ENCODE measurements around the gene AP1AR. TPM values are rescaled to one million over a fixed set of nuclear protein-coding genes. Genes with fewer than 3 reads are reported as not detected.

The AP1AR gene
- total RNA-seq, 1 donor from 2014 or later: 20.0 TPM

DNA sequence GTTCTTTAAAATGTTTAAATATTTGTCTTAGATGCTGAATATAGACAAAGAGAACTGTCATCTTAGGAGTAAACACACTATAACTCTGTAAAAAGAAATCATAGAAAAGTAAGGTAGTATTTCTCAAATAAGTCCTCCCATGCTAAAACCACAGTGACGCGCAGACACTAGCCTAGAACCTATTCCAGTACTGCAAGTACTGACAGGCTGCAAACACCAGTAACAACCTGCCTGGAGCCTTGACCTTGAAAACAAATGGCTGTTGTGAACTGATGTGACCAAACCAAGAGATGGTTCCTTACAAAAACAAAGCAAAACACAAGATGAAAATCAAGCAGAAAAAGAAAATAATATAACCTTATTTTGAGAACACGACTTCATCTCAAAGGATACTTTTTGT lies 45.6 kb downstream of the AP1AR start:
- H3K9me3 ChIP-seq (ENCODE audit: insufficient read depth, low read depth, low read length): no peaks in the 10 kb centered on the region
- H2AFZ ChIP-seq (ENCODE audit: low read depth, low read length): no peak overlapping the region
- H3K9me3 Mint-ChIP-seq (ENCODE audit: unreplicated experiment): no peaks in the 10 kb centered on the region
- H3K4me3 ChIP-seq (ENCODE audit: insufficient read depth, low read depth, low read length): no peak overlapping the region
- DNase-seq (ENCODE audit: low read depth) (no peak), FAIRE-seq (no peak)
- no peak for TF ChIP-seq EZH2 (IDR thresholded peaks at IDR 0.05; ENCODE audit: insufficient read depth, low read length)
- TF ChIP-seq, protein P1, sequence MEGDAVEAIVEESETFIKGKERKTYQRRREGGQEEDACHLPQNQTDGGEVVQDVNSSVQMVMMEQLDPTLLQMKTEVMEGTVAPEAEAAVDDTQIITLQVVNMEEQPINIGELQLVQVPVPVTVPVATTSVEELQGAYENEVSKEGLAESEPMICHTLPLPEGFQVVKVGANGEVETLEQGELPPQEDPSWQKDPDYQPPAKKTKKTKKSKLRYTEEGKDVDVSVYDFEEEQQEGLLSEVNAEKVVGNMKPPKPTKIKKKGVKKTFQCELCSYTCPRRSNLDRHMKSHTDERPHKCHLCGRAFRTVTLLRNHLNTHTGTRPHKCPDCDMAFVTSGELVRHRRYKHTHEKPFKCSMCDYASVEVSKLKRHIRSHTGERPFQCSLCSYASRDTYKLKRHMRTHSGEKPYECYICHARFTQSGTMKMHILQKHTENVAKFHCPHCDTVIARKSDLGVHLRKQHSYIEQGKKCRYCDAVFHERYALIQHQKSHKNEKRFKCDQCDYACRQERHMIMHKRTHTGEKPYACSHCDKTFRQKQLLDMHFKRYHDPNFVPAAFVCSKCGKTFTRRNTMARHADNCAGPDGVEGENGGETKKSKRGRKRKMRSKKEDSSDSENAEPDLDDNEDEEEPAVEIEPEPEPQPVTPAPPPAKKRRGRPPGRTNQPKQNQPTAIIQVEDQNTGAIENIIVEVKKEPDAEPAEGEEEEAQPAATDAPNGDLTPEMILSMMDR (IDR thresholded peaks at IDR 0.05; ENCODE audit: insufficient read depth, low read depth, low read length): no peak
- no peak overlapping the region for H3K4me2 ChIP-seq (ENCODE audit: low read length)
- H3K36me3 Mint-ChIP-seq (ENCODE audit: low read depth, unreplicated experiment): peaks cover 8% of the 10 kb centered on the region
- H3K36me3 ChIP-seq (ENCODE audit: insufficient read depth, low read length): no peaks in the 10 kb centered on the region
- H3K9ac ChIP-seq (ENCODE audit: low read length): no peak overlapping the region
- H3K27ac ChIP-seq (ENCODE audit: low read depth, low read length): no peak overlapping the region
- H3K27ac Mint-ChIP-seq (ENCODE audit: unreplicated experiment): no peak overlapping the region
- H3K27me3 Mint-ChIP-seq (ENCODE audit: low read depth, unreplicated experiment): no peaks in the 10 kb centered on the region
- no peaks in the 10 kb centered on the region for H3K4me1 Mint-ChIP-seq (ENCODE audit: low read depth, unreplicated experiment)
- H3K27me3 ChIP-seq (ENCODE audit: insufficient read depth, low read length): no peaks in the 10 kb centered on the region
- H4K20me1 ChIP-seq (ENCODE audit: insufficient read depth, low read length): no peaks in the 10 kb centered on the region
- H3K79me2 ChIP-seq (ENCODE audit: insufficient read depth, low read length): peaks cover 3% of the 10 kb centered on the region
- no peak overlapping the region for H3K4me3 Mint-ChIP-seq (ENCODE audit: unreplicated experiment)
- no peaks in the 10 kb centered on the region for H3K4me1 ChIP-seq (ENCODE audit: insufficient read depth, low read length)

GRCh38 chr4:112277705-112278448 lies 46.3 kb downstream of the AP1AR start:
- no peak overlapping the region for H3K9ac ChIP-seq (ENCODE audit: low read length)
- H4K20me1 ChIP-seq (ENCODE audit: insufficient read depth, low read length): no peaks in the 10 kb centered on the region
- H3K27me3 ChIP-seq (ENCODE audit: insufficient read depth, low read length): no peaks in the 10 kb centered on the region
- H3K27ac Mint-ChIP-seq (ENCODE audit: unreplicated experiment): no peak overlapping the region
- peaks cover 4% of the 10 kb centered on the region for H3K36me3 Mint-ChIP-seq (ENCODE audit: low read depth, unreplicated experiment)
- DNase-seq (ENCODE audit: low read depth) (no peak), FAIRE-seq (no peak)
- no peak for TF ChIP-seq EZH2 (IDR thresholded peaks at IDR 0.05; ENCODE audit: insufficient read depth, low read length)
- TF ChIP-seq, protein P1 (IDR thresholded peaks at IDR 0.05; ENCODE audit: insufficient read depth, low read depth, low read length): no peak
- no peaks in the 10 kb centered on the region for H3K4me1 ChIP-seq (ENCODE audit: insufficient read depth, low read length)
- no peaks in the 10 kb centered on the region for H3K36me3 ChIP-seq (ENCODE audit: insufficient read depth, low read length)
- no peaks in the 10 kb centered on the region for H3K9me3 Mint-ChIP-seq (ENCODE audit: unreplicated experiment)
- no peaks in the 10 kb centered on the region for H3K27me3 Mint-ChIP-seq (ENCODE audit: low read depth, unreplicated experiment)
- no peaks in the 10 kb centered on the region for H3K9me3 ChIP-seq (ENCODE audit: insufficient read depth, low read depth, low read length)
- H3K4me3 ChIP-seq (ENCODE audit: insufficient read depth, low read depth, low read length): no peak overlapping the region
- no peak overlapping the region for H3K27ac ChIP-seq (ENCODE audit: low read depth, low read length)
- no peak overlapping the region for H3K4me2 ChIP-seq (ENCODE audit: low read length)
- peaks cover 8% of the 10 kb centered on the region for H3K79me2 ChIP-seq (ENCODE audit: insufficient read depth, low read length)
- H3K4me3 Mint-ChIP-seq (ENCODE audit: unreplicated experiment): no peak overlapping the region
- H3K4me1 Mint-ChIP-seq (ENCODE audit: low read depth, unreplicated experiment): no peaks in the 10 kb centered on the region
- H2AFZ ChIP-seq (ENCODE audit: low read depth, low read length): no peak overlapping the region
